Stimulated activated CD4-positive, alpha-beta T cell treated with anti-CD3 and anti-CD28 coated beads, TNF-alpha, amount 100 ng/mL, for 1 hour (primary cell): ENCODE results near the gene ZNF157.
"Not testable (repeated sequence)": the region's sequence is repeated elsewhere in the genome, so short reads cannot be mapped to it uniquely, and the experiment has no call there.

Experiments used
- DNase-seq, 3 donors: peaks; one replicate each; pipeline ENCODE4 v3.0.0-alpha.2; 2020; ENCODE audit warnings: low read depth in 3 of 3, low spot score in 1 of 3

The ZNF157 gene

GRCh38 chrX:47370278-47370677 lies at the start of gene ZNF157:
Gene ZNF157, plus strand, starts transcription at chrX:47370578. Its CDS starts 91 bp downstream, at chrX:47370669.
- DNase-seq: no peak

GRCh38 chrX:47321386-47321785 lies 49.0 kb upstream of the ZNF157 start:
- DNase-seq: no peak

GRCh38 chrX:47321823-47322371 lies 48.5 kb upstream of the ZNF157 start:
- DNase-seq: no peak

DNA sequence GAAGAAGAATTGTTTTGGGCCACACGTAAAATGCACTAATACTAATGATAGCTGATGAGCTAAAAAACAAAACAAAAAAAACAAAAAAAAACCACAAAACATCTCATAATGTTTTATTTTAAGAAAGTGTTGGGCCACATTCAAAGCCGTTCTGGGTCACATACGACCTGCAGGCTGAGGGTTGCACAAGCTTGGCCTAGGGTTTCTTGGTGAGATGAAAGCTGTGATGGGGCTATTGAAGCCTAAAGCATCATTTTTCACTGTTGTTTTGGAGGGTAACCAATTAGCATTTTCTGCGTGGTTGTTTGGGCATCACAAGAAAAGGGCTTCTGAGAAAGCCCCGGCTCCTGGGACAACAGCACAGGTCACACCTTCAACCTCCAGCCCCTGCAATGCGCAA lies 42.5 kb upstream of the ZNF157 start:
- DNase-seq: no peak

GRCh38 chrX:47332729-47333128 lies 37.6 kb upstream of the ZNF157 start:
- DNase-seq: not testable (repeated sequence)

- no peak for DNase-seq
Observed at GRCh38 chrX:47351706-47352105, 18.7 kb upstream of the ZNF157 start.

DNA sequence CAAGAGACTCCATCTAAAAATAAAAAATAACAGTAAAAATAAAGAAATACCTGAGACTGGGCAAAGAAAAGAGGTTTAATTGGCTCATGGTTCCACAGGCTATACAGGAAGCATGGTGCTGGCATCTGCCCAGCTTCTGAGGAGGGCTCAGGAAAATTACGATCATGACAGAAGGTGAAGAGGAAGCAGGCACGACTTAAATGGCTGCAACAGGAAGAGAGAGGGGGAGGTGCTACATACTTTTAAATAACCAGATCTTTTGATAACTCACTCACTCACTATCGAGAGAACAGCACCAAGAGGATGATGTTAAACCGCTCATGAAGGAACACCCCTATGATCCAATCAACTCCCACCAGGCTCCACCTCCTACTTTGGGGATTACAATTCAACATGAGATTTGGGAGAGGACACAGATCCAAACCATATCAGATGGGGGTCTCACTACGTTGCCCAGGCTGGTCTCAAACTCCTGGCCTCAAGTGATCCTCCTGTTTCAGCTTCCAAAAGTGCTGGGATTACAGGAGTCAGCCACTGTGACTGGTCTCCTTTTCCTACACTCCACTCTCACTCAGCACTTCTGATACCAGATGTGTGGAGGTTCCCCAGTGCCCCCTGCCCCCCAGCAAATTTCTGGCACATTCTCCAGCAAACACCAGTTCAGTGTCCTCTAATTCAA lies 11.9 kb upstream of the ZNF157 start:
- DNase-seq: no peak

- no peak for DNase-seq
Observed at GRCh38 chrX:47360423-47361179, 9.8 kb upstream of the ZNF157 start.

- no peak for DNase-seq
Observed at GRCh38 chrX:47361538-47362511, 8.6 kb upstream of the ZNF157 start.

- DNase-seq: peak in 2 of 3 donors; percentile 46 to 49
Observed at GRCh38 chrX:47366041-47366722, 4.2 kb upstream of the ZNF157 start.

- DNase-seq: no peak
Observed at GRCh38 chrX:47373198-47373597, 2.8 kb downstream of the ZNF157 start.

DNA sequence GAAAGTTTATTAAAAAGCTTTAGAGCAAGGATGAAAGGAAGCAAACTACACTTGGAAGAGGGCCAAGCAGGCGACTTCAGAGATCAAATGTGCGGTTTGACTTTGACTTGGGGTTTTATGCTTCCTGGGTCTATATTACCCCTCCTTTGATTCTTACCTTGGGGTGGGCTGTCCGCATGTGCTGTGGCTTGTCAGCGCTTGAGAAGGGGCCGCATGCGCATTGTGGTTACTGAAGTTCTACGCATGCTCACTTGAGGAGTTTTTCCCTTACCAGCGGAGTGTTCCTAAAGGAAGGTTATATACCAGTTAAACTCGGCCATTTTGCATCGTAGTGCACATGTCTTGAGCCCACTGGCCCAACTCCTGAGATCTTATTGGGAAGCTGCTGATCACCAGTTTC lies 9.9 kb downstream of the ZNF157 start:
- peak; percentile 36 to 37 (median 36) for DNase-seq

DNA sequence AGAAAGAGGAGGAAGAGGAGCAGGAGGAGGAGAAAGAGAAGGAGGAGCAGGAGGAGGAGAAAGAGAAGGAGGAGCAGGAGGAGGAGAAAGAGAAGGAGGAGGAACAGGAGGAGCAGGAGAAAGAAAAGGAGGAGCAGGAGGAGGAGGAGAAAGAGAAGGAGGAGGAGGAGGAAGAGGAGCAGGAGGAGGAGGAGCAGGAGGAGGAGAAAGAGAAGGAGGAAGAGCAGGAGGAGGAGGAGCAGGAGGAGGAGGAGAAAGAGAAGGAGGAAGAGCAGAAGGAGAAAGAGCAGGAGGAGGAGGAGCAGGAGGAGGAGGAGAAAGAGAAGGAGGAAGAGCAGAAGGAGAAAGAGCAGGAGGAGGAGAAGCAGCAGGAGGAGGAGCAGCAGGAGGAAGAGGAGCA lies 10.5 kb downstream of the ZNF157 start:
- not testable (repeated sequence) for DNase-seq

GRCh38 chrX:47384502-47384901 lies 14.1 kb downstream of the ZNF157 start:
- DNase-seq: peak; percentile 10 to 57 (median 47)

DNA sequence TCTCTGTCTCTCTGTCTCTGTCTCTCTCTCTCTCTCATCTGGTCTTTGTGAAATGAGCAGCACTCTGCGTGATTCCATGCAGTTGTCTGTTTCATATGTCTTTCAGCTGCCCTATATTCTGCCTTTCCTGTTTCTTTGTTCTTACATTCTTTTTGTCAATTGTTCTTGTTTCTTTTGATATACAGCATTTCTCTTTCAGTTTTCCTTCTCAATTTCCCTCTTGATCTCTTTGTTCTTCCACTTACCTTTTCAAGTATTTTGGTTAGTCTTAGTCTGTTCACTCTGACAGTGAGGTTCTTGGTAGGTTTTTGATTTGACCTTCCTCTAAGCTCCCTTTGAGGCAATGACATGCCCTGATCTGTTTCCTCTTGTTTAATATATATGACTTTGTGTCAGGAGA lies 20.4 kb downstream of the ZNF157 start:
- DNase-seq: no peak

GRCh38 chrX:47413179-47413594 lies 42.8 kb downstream of the ZNF157 start:
- DNase-seq: no peak

- DNase-seq: no peak
Observed at GRCh38 chrX:47420265-47420664, 49.9 kb downstream of the ZNF157 start.

DNA sequence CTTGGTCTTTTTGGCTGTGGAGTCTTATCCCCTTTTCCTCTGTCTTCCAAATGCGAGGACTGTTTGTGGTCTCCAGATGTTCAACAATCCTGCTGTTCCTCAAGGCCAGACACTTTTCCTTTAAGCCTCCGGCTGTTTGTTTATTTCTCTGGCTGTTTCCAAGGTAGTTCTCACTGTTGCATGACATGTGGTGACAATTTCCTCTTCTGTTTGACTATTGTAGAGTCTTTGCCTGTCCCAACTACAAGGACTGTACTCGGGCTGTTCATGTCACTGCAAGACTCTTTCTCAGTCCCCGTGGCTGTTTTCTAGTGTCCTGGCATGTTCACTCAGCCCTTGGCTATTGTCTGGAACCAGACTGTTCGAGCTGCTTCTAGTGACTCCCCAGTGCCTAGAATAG lies 50.6 kb downstream of the ZNF157 start:
- no peak for DNase-seq

DNA sequence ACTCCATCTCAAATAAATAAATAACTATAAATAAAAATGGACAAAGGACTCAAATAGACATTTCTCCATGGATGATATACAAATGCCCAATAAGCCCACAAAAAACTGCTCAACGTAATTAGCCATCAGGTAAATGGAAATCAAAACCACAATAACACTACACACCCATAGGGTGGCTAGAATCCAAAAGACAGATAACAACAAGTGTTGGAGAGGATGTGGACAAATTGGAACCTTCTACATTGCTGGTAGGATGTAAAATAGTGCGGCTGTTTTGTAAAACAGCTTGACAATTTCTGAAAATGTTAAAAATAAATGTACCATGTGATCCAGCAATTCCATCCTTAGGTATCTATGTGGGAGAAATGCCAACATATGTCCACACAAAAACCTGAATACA lies 52.1 kb downstream of the ZNF157 start:
- DNase-seq: no peak

DNA sequence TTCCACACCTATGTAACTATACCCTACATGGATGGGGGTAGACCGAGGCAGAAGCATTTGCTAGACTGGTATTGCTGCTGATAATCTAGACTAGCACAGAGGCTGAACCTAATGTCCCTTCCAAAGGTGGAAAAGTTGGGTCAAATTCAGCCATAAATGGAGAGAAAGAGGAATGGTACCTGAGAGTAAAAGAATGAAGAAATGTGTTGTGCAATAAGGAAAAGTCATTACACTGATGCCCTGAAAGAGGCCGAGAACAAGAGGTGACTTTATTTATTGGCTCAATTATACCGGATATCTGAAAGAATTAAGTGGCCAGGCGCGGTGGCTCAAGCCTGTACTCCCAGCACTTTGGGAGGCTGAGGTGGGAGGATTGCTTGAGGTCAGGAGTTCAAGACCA lies 60.5 kb downstream of the ZNF157 start:
- no peak for DNase-seq

- DNase-seq: no peak
Observed at GRCh38 chrX:47446431-47446830, 76.1 kb downstream of the ZNF157 start.
